Transverse colon (tissue), 4 donors: ENCODE measurements around the gene HMGCS1. TPM values are rescaled to one million over a fixed set of nuclear protein-coding genes. Genes with fewer than 3 reads are reported as not detected.

ENCODE experiments used
- DNase-seq: peaks from one replicate; pipeline ENCODE4 v3.0.0-alpha.2; 2019
- H3K27ac ChIP-seq, 4 donors: fragments of 200-600 bp; sonication (generic); 2 replicates each; pipeline ENCODE4 v1.5.1; 2016 to 2018; ENCODE audit warnings: inconsistent platforms in 4 of 4
- H3K27me3 ChIP-seq: fragments of 200-600 bp; sonication (generic); 2 replicates; pipeline ENCODE4 v1.5.1; 2017; ENCODE audit warnings: inconsistent platforms
- H3K36me3 ChIP-seq, 4 donors: fragments of 200-600 bp; sonication (generic); 2 replicates each; pipeline ENCODE4 v1.5.1; 2017 to 2019; ENCODE audit warnings: inconsistent platforms in 4 of 4
- H3K4me1 ChIP-seq, 4 donors: fragments of 200-600 bp; sonication (generic); 2 replicates each; pipeline ENCODE4 v1.5.1; 2017 to 2020; ENCODE audit warnings: inconsistent platforms in 4 of 4
- H3K4me3 ChIP-seq, 4 donors: fragments of 200-600 bp; sonication (generic); 1 replicate in 1 of 4; 2 replicates in 3 of 4; pipeline versions ENCODE4 v1.5.1 to v1.6.1; 2017 to 2019; ENCODE audit warnings: inconsistent platforms in 4 of 4
- H3K9me3 ChIP-seq, 2 donors: fragments of 200-600 bp; sonication (generic); 2 replicates each; pipeline ENCODE4 v1.5.1; 2017 to 2019; ENCODE audit warnings: inconsistent platforms in 2 of 2
- CTCF ChIP-seq, 5 experiments: fragments of 200-600 bp in 3 of 5; fragments of 450-650 bp in 2 of 5; sonication (generic) in 3 of 5; IDR thresholded peaks; 1 replicate in 2 of 5; 2 replicates in 3 of 5; pipeline ENCODE4 v1.5.1; 2016 to 2017; ENCODE audit warnings: antibody characterized with exemption in 5 of 5, inconsistent platforms in 3 of 5, mild to moderate bottlenecking in 2 of 5, moderate library complexity in 1 of 5
- EP300 ChIP-seq: sonication (generic); formaldehyde crosslinking; IDR thresholded peaks from one replicate; pipeline ENCODE4 v1.6.1; 2017; ENCODE audit warnings: antibody characterized with exemption, low read depth
- POLR2A ChIP-seq: fragments of 450-650 bp; IDR thresholded peaks from one replicate; pipeline ENCODE4 v1.6.1; 2016; ENCODE audit warnings: antibody characterized with exemption, mild to moderate bottlenecking, moderate library complexity
- POLR2AphosphoS5 ChIP-seq, 3 donors: sonication (generic); formaldehyde crosslinking; IDR thresholded peaks; one replicate each; pipeline ENCODE4 v1.6.1; 2016; ENCODE audit warnings: antibody characterized with exemption in 3 of 3
- WGBS, 2 donors: methylation state at CpG; one replicate each; pipeline ENCODE4 v1.1.5; 2018; ENCODE audit warnings: low coverage in 1 of 2; 5-methylcytosine and 5-hydroxymethylcytosine counted together
- in situ Hi-C, 4 donors: fragments of 200-750 bp; cut with MboI; loops; one replicate each; pipeline versions ENCODE4 v1.15.0 to v1.15.1; 2017; ENCODE audit warnings: low sequenced_read_pairs in 3 of 4, low pct_ligation_motif_present in 1 of 4, low pct_unique_long_range_greater_than_20kb in 1 of 4
- intact Hi-C: fragments of 100-400 bp; cut with DNase I; formaldehyde crosslinking; loops from one replicate; pipeline ENCODE4 v1.15.1; 2023; ENCODE audit warnings: low total_unique reads
- total RNA-seq, 4 donors: library from RNA; depleted of rRNA; stranded (reverse); fragments of >200 nt; gene quantifications; one replicate each; pipeline ENCODE4 v1.1.0, GENCODE V29; 2016

HMGCS1 gene
- total RNA-seq, 4 donors from 2014 or later: 16.9 to 51.4 (median 41.8) TPM

GRCh38 chr5:43244823-43245565 is 68.2 kb downstream of the HMGCS1 start:
- Histone ChIP-seq H3K9me3 (no peaks in the 10 kb centered on the region), H3K36me3 (no peaks in the 10 kb centered on the region), H3K27me3 (no peaks in the 10 kb centered on the region), H3K27ac (no peak overlapping the region), H3K4me1 (no peaks in the 10 kb centered on the region), H3K4me3 (no peak overlapping the region)
- TF ChIP-seq CTCF (IDR thresholded peaks at IDR 0.05) (no peak), POLR2A (no peak), POLR2AphosphoS5 (IDR thresholded peaks at IDR 0.05) (no peak), EP300 (no peak)
- DNase-seq: no peak
- intact Hi-C loops (no loop called here), in situ Hi-C loops (no loop called here)
- 56 to 76% methylated on average over 4 to 11 of the region's 11 CpGs for WGBS, 2 donors

GRCh38 chr5:43243270-43243669 is 69.9 kb downstream of the HMGCS1 start:
- no peak for TF ChIP-seq POLR2AphosphoS5 (IDR thresholded peaks at IDR 0.05)
- no peak for TF ChIP-seq POLR2A
- TF ChIP-seq EP300: no peak
- TF ChIP-seq CTCF (IDR thresholded peaks at IDR 0.05): no peak
- DNase-seq: no peak
- no peaks in the 10 kb centered on the region for H3K9me3 ChIP-seq
- no peak overlapping the region for H3K27ac ChIP-seq
- no peaks in the 10 kb centered on the region for H3K4me1 ChIP-seq
- in situ Hi-C loops (no loop called here), intact Hi-C loops (no loop called here)
- H3K27me3 ChIP-seq: no peaks in the 10 kb centered on the region
- no peak overlapping the region for H3K4me3 ChIP-seq
- H3K36me3 ChIP-seq: no peaks in the 10 kb centered on the region

- DNase-seq: no peak
- no peak overlapping the region for H3K27ac ChIP-seq
- intact Hi-C loops (no loop called here), in situ Hi-C loops (no loop called here)
- no peak overlapping the region for H3K4me3 ChIP-seq
- H3K27me3 ChIP-seq: no peaks in the 10 kb centered on the region
- WGBS, 2 donors: 40 to 67% methylated on average over 1 of the region's 1 CpG
- no peaks in the 10 kb centered on the region for H3K36me3 ChIP-seq
- no peaks in the 10 kb centered on the region for H3K4me1 ChIP-seq
- TF ChIP-seq EP300 (no peak), CTCF (IDR thresholded peaks at IDR 0.05) (no peak), POLR2AphosphoS5 (IDR thresholded peaks at IDR 0.05) (no peak), POLR2A (no peak)
- no peaks in the 10 kb centered on the region for H3K9me3 ChIP-seq
These were observed 71.0 kb downstream of the HMGCS1 start for GRCh38 chr5:43242196-43242595.

Other genes with a start within 250 kb of the HMGCS1 start
- 10 to 100 TPM in 3 of 4 donors, 1 to 10 TPM in 1; 9.8 to 37.6 (median 25.0) TPM for gene ZNF131, start 192.5 kb downstream of the HMGCS1 start, total RNA-seq
- gene NIM1K, start 121.2 kb downstream of the HMGCS1 start, total RNA-seq: under 1 TPM in 1 of 4 donors, not detected in 3; 0.32 TPM
- gene CCL28, start 99.0 kb upstream of the HMGCS1 start, total RNA-seq: 100 to 1,000 TPM in 2 of 4 donors, 10 to 100 TPM in 2; 17.1 to 115 (median 86.4) TPM
- gene TMEM267, start 170.5 kb upstream of the HMGCS1 start, total RNA-seq: 10 to 100 TPM in 1 of 4 donors, 1 to 10 TPM in 2, under 1 TPM in 1; 0.60 to 11.5 (median 7.3) TPM
- 1 to 10 TPM in 2 of 4 donors, under 1 TPM in 1, not detected in 1; 0.55 to 4.0 (median 3.2) TPM for gene C5orf34, start 201.7 kb upstream of the HMGCS1 start, total RNA-seq
- 10 to 100 TPM; 17.1 to 61.4 (median 46.3) TPM for gene PAIP1, start 243.7 kb upstream of the HMGCS1 start, total RNA-seq